GM18502 (cell line): ENCODE results near the gene MPRIP.

Experiments used
- ATAC-seq: cut with Tn5 transposase; IDR thresholded peaks from one replicate; pipeline ENCODE4 v1.9.1; 2021; ENCODE audit warnings: mild to moderate bottlenecking; ENCODE audit not compliant: unreplicated experiment, poor library complexity

The MPRIP gene

GRCh38 chr17:17104036-17104435 lies 61.8 kb downstream of the MPRIP start:
- no peak for ATAC-seq

DNA sequence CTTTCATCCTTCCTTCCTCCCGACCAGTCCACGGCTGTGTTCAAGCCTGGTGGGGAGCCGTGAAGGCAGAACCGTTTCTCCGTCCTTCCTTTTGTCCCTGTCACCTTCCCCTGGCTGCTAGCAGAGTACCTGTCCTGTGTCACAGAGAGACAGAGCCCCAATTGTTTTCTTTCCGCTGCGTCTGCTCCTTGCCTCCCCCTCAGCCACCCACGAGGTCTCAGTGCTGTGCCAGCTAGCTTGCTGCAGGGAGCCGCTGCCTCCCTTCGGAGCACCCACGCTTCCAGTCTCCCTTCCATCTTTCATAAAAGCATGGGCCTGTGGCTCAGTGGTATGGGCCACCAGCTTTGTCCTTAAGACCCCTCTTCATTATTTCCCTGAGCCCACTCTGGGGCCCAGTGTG lies 62.2 kb downstream of the MPRIP start:
- no peak for ATAC-seq

DNA sequence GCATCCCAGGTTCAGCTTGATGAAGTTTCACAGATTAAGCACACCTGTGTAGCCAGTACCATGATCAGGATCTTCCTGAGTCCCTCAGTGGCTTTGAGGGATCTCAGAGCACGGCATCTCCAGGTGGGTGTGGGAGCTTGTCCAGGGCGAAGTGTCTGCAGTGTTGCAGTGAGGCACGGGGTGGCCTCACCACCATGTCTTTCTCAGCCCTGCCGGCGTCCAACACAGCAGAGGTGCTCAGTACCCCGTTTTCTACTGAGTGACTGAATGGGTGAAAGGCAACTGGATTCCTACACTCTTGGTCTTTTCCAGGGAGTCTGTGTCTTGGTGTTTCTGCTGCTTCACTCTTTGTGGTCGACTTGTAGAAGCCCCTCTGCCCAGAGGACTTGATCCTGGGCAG lies 63.7 kb downstream of the MPRIP start:
- ATAC-seq: no peak

GRCh38 chr17:17106756-17107155 lies 64.5 kb downstream of the MPRIP start:
- ATAC-seq: no peak

GRCh38 chr17:17107281-17107680 lies 65.0 kb downstream of the MPRIP start:
- no peak for ATAC-seq

GRCh38 chr17:17107891-17108431 lies 65.7 kb downstream of the MPRIP start:
- ATAC-seq: no peak

DNA sequence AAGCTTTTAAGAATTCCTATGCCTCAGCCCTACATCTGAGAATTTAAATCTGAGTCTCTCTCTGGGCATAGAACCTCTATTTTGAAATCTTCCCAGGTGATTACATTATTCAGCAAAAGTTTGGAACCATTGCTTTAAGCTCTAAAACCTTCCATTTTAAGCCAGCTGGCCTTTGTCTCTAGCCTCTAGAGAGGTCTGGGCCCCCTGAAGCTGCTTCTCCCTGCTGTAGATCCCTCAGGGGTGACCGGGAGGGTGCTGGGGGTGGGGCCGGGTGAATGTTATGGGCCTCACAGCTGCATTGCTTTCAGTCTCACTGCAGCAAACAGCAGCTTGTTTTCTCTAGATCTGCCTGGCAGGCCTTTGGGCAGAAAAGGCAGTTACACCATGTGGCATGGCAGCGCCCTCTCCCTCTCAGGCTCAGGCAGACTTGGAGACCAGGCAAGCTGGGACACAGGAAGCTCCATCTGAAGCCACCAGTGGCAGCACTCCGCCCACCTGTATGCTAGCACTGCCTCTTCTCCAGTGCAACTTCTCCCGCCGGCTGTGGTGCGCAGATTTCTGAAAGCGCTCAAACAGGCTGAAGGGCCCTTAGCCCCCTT lies 66.3 kb downstream of the MPRIP start:
- no peak for ATAC-seq

GRCh38 chr17:17109256-17109655 lies 67.0 kb downstream of the MPRIP start:
- no peak for ATAC-seq

DNA sequence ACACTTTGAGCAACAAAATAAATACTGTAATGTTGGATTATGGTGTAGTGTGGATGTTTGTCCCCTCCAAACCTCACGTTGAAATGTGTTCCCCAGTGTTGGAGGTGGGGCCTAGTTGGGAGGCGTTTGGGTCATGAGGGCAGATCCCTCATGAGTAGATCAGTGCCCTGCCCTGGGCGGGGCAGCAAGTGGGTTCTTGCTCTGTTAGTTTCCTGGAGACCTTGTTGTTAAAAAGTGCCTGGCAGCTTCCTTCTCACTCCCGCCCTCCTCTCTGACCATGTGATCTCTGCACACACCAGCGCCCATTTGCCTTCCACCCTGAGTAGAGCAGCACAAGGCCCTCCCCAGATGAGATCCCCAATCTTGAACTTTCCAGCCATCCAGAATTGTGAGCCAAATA lies 67.7 kb downstream of the MPRIP start:
- ATAC-seq: no peak

- ATAC-seq: no peak
These were observed 68.3 kb downstream of the MPRIP start for GRCh38 chr17:17110520-17110919.

GRCh38 chr17:17111401-17112393 lies 69.4 kb downstream of the MPRIP start:
- ATAC-seq: no peak

DNA sequence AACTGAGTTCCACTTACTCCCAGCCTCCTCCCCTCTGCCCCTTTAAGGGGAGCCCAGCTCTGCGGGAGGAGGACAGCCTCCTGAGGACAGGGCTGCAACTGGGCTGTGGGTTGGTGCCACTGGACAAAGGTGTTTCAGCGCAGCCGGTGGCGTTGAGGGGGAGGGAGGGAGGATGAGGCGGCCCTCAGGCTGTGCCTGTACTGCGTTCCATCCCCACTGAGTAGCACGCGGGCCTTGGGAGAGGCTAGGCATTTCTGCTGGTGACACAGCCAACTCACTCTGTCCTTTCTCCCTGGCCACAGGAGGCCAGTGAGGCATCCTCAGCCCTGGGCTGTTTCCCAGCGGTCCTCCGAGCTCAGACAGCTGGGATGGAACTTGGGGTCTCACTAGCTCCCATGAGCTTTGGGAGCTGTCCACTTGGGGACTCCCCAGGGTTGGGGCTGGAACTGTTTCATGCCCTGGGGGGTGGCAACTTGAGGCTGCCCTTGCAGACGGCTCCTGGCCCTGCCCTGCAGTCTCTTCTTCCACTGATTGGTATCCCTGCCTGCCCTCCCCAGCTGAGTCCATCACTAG lies 70.5 kb downstream of the MPRIP start:
- ATAC-seq: no peak

DNA sequence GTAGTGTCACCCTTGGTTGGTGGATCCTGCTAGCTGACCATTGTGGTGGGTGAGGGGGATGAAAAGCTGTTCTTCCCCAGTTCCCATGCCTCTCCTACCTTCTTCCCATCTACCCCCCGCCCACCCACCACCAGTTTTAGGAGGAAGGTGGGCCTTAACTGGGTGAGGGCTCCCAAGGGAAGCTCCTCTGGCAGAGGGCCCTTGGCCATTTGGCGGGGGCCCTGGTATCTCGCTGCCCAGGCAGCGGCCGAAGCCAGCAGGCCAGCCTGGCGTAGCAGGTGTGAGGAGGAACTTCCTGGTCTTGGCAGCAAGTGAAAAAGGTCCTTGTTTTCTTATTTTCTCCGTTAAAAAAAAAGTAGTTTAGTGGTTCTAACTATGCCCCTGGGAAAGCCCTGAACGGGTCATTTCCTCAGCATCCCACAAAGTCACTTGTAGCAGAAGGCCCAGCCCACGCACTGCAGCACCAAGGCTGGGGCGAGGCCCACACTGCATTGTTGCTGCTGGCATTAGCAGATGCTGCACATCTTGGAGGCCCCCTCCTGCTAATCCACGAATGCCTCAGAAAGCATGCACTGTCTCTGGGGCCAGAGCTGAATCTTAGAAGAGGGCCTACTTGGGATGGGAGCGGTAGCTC lies 72.5 kb downstream of the MPRIP start:
- ATAC-seq: no peak

DNA sequence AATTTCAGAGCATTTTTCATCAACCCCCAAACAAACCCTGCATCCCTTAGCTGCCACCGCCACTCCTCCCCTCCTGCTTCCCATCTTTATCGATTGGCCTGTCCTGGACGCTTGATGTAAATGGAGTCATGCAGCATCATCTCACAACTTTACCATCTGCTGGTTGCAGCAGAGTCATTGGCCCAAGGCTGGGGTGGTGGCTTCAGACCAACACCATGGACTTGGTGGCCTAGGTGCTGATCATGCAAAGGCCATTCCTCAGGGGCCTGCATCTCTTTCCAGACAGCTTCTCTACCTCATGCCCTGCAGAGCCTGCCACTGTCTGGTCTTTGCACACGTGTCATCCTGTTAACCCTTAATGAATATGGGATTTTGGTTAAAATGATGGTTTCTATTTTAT lies 73.4 kb downstream of the MPRIP start:
- ATAC-seq: no peak

DNA sequence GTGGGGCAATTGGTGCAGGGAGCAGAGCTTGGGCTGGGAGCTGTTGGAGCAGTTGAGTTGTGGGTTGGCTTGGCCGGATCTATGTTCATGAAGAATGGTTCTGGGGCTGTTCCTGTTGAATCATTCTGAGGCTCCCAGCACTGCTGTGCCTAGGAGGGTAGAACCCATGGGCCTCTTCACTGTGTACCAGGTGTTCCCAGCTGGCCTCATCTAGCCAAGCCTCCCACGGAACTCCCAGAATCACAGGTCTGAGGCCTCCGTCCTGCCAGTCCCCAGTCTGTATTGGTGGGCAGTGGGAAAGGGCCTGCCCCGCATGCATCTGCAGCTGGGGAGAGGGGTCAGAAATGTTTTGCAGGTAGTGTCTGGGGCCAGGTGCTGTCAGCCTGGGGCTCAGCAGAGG lies 74.1 kb downstream of the MPRIP start:
- no peak for ATAC-seq

GRCh38 chr17:17117923-17118322 lies 75.7 kb downstream of the MPRIP start:
- ATAC-seq: no peak

DNA sequence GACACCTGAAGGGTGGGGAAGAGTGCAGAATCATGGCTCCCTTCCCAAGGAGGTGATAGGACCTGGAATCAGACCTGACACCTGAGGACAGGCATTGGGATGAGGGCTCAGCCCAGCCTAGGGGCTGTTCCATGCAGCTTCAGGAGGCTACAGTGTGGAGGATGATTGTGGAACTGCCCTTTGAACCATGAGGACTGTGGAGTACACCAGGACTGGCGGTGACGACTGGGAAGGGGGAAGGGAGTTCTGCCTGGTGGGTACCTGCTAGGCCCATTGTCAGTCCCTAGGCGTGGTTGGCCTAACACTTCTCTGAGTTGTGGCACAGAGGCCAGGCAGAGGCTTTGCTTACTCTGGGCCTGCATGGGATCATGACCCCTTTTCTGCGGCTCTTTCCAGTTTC lies 76.1 kb downstream of the MPRIP start:
- no peak for ATAC-seq

GRCh38 chr17:17119106-17119505 lies 76.8 kb downstream of the MPRIP start:
- ATAC-seq: no peak

- peak; percentile 59 for ATAC-seq
These were observed 77.3 kb downstream of the MPRIP start for GRCh38 chr17:17119533-17119932.

GRCh38 chr17:17120294-17120693 lies 78.0 kb downstream of the MPRIP start:
- ATAC-seq: no peak

DNA sequence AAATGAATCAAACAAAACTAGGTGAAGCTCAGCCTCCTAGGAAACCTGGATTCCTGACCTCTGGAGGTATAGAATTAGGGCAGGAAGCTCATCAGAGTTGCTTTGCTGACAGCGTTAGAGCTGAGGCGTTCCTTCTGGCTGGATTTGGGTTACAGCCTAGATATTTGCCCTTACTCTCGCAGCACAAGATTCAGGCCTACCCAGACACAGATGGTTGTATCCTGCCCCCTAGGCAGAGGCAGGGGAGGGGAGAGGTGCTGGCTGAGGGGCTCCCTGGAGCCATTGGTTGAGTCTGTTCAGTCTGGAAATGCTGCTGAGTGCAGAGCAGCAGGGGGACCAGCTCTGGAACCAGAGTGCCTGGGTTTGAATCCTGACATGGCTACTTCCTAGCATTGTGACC lies 78.4 kb downstream of the MPRIP start:
- ATAC-seq: no peak
